Stimulated activated CD8-positive, alpha-beta memory T cell treated with anti-CD3 and anti-CD28 coated beads, Interleukin-12 subunit alpha, Interleukin-12 subunit beta, amount 100 ng/mL, for 1 hour (primary cell): ENCODE data around the gene NCMAP.
"Not testable (repeated sequence)": the region's sequence is repeated elsewhere in the genome, so short reads cannot be mapped to it uniquely, and the experiment has no call there.

Experiments
- DNase-seq: peaks from one replicate; pipeline ENCODE4 v3.0.0-alpha.2; 2020; ENCODE audit warnings: low read depth

NCMAP gene

DNA sequence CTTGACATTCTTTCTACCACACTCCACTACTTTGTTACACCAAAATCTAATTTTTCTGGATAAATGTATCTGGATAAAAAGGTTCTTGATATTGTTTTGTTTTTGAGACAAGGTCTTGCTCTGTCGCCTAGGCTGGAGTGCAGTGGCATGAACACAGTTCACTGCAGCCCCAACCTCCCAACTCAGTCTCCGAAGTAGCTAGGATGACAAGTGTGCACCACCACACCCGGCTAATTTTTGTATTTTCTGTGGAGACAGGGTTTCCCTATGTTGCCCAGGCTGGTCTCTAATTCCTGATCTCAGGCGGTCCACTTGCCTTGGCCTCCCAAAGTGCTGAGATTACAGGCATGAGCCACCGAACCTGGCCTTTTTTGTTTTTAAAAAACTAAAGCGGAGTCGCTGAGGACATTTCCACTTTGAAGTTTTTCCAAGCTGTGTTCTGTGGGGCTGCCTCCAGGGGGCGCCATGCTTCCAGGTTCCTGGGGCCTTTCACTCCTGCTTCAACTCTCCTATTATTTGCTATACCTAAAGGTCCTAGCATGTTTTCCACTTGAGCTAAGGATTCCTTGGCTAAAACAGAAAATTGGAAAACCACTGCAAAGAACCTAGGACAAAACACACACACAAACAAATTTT, 14.1 kb upstream of the NCMAP start:
- DNase-seq: no peak

DNA sequence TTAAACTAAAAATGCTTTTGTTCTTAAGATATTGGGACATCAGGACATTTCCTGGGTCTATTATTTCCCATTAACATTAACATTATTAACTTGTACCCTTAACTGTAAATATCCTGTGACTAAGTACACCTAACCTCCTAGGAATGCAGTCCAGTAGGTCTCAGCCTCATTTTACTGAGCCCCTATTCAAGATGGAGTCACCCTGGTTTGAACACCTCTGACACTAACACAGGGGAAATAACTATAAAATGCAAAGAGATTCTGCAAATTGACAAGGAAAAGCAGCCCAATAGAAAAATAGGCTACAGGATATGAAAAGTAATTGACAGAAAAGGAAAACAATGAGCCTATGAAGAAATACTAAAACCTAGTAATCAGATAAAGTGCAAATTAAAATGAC, 11.6 kb upstream of the NCMAP start:
- no peak for DNase-seq

DNA sequence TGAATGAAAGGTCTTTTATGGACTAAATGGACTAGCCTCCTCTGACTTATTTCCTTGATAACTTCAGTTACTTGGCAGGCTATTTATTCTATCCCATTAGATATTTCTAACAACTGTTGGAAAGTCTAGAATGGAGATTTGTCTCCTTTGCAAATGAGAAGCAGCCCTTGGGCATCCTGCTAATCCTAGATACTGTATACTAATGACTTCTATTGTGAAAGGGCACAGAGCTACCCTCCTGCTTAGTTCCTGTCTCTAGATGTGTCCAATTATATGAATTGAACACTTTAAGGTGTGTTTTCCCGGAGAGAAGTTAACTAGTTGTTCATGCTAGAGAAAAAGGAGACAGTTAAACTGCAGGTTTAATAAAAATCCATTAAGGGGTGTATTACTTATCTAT, 10.2 kb upstream of the NCMAP start:
- no peak for DNase-seq

DNA sequence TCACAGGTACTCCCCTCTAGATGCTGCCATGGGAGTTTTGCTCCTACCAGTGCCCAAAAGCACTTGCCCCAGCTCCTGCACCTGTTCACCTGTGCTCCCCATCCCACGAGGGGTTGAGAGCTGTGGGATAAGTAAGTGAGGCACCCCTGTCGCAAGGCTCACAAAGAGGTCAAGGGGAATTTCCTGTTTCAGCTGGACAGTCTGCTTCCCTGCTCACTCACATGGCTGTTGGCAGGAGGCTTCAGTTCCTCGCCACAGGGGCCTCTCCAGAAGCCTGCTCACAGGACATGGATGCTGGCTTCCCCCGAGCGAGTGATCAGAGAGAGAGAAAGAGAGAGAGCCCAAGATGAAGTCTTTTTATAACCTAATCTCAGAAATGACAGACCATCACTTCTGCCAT, 8.7 kb upstream of the NCMAP start:
- DNase-seq: no peak

DNA sequence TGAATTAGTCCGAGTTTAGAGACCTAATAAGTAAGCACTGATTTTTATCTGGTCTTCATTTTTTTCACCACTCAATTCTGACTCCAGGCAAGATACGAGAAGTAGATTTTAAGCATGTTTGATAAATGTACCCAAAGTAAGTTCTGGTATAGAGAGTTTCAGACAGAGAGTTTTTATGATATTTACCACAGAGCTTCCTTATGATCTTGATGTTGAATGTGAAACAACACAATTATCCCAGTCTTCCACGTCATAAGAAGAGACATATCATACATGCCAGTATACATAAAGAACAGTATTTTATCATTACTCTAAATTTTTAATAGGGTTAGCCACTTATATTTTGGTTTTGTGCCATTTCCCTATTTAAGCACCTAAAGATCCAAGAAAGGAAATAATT, 7.8 kb upstream of the NCMAP start:
- no peak for DNase-seq

DNA sequence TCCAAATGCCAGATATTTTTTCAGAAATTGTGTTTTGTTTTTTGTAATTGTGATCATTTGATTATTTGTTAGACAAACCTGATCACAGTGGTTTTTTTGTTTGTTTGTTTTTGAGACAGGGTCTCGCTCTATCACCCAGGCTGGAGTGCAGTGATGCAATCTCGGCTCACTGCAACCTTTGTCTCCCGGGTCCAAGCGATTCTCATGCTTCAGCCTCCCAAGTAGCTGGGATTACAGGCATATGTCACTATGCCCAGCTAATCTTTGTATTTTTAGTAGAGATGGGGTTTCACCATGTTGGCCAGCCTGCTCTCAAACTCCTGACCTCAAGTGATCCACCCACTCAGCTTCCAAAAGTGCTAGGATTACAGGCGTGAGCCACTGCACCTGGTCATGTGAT, 6.7 kb upstream of the NCMAP start:
- not testable (repeated sequence) for DNase-seq

DNA sequence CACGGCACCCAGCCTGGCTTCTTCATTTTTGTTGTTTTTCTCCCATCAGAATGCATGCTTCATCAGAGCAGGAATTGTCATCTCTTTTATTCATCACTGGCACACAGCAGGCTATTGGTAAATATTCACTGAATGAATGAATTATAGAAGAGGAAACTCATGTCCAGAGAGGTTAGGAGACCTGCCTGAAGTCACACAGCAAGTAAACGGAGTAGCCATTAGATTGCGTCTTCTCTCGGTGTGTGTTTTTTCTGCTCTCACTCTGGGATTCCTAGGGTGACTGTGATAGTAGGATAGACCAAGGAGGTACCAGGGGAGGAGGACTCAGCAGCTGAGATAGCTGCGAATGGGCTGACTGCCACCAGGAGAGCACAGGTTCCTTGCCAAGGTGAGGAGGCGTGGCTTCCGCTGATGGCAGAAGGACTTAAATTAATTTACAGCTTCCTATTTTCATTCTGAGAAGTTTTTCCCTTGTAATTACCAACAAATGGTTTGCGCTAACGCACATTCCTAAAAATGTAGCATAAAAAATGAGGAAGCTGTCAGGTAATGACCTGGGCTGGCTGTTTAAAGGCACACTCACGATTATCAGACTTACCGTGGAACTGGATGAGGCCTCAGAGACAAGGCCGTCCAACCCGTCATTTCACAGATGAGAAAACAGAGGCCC, 4.5 kb upstream of the NCMAP start:
- DNase-seq: no peak

DNA sequence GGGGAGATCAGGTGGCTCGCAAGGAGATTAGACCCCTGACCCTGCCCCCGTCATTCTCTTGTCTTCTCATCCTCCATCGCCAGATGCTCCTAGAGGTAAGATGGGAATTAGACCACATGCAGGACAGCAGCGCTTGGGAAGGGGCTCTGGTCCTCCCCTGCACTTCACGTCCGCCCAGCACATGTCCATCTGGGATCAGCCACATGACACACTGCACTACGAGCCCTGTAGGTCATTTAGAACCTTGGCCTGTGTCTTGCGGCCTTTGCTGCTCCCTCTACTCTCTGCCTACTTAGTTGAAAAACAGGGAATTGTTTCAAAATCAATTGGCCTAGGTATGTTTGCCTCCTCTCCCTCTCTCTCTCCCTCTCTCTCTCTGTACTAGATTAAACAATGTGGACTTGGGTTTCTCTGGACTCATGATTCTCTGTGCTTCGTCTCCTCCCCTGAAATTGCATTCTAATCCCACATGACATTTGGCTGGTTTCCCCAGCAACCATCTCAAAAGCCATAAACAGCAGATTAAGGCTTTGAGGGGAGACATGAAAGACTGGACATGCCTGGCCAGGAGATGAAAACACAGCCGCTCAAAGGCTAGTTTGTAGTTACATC, 3.8 kb upstream of the NCMAP start:
- DNase-seq: no peak

DNA sequence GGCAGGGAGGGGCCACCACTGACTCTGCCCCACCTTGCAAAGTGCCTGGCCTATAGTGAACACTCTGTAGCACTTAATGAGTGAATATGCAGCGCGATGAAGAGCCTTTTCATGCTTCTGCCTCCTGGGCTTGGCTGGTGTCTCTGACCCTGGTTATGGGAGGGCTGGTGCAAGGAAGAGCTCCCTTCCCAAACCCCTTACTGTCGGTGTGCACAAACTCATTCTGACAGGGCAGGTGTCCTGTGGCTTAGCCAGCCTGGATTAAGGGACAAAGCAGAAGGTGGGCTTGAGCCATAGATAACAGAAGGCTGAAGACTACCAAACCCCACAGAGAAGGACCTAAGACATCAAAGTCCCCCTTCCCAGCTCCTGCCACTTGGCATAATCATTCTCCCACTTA, 2.0 kb upstream of the NCMAP start:
- no peak for DNase-seq

DNA sequence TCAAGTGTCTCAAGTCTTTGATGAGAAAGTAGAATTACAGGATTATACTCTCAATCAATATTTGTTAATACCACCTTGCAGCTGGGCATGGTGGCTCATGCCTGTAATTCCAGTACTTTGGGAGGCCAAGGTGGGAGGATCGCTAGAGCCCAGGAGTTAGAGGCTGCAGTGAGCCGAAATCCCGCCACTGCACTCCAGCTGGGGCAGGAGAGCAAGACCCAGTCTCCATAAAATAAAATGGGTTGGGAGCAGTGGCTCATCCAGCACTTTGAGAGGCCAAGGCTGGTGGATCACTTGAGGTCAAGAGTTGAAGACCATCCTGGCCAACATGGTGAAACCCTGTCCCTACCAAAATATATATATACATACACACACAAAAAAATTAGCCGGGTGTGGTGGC, 1.2 kb upstream of the NCMAP start:
- no peak for DNase-seq

DNA sequence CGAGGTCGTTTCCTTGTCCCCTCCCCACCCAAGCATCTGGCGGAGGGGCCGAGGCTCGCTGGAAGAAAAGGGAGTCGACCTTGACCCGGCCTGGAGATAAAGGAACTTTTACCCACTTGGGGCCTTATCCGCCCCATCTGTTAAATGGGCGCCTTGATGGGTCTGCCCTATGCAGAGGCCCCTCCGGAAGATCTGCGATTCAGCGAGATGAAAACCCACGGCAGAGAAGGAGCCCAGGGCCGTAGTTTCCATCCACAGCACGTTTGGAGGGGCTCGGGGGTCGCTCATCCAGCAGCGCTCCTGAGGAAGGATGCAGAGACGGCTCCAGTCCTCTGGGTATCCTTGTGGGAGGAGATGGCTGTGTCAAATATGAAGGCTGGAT, 518 bp downstream of the NCMAP start:
- DNase-seq: no peak

DNA sequence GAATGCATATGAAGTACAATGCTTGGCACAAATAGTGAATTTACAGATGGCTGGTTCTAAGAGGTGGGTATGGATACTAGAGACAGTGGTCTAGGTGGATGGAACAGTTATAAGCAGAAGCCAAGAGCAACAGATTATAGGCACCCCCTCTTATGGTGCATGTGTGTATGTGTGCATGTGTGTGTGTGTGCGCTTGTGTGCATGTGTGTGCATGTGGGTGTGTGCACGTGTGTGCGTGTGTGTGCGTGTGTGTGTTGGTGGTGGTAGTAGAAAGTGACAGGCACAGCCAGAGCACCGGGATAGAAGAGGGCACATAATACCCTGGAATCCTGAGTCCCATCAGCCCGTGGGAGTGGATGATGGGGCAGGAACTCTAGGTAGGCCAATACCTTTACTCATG, 1.3 kb downstream of the NCMAP start:
- no peak for DNase-seq

DNA sequence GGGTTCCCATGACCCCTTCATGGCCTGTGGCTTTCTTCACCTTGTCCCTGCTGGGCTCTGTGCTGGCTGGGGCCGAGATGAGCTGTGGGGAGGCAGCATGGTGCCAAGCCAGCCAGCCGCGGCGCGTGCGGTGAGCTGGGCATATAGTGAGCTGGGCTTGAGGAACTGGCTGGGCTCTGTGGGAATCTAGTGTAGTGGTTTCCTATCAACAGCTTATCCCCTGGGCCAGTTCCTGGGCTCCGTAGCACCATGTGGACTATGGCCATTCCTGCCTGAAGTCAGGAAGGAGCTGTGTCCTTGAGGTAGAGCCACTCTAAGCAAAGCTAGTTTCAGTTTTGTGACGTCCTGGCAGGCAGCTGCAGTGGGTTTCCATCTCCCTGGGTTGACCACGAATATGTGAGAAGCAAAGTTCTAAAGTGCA, 1.8 kb downstream of the NCMAP start:
- DNase-seq: no peak

DNA sequence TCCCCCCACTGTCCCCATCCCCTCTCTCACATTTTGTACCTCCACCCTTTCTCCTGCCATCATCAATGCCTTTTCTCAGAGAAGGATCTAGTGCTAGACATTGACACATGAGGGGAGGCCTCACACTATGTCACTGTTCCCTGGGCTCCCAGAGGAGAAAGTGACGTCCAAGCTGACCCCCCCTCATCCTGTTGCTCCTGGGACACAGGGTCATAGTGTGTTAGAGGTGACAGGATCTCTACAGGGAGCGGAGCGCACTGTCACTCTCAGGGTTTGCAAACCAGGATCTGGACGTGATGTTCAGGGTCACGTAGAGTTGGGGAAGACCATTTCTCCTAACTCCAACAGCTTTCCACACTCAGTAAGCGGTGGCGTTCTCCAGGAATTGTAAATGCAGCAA, 2.6 kb downstream of the NCMAP start:
- DNase-seq: no peak

DNA sequence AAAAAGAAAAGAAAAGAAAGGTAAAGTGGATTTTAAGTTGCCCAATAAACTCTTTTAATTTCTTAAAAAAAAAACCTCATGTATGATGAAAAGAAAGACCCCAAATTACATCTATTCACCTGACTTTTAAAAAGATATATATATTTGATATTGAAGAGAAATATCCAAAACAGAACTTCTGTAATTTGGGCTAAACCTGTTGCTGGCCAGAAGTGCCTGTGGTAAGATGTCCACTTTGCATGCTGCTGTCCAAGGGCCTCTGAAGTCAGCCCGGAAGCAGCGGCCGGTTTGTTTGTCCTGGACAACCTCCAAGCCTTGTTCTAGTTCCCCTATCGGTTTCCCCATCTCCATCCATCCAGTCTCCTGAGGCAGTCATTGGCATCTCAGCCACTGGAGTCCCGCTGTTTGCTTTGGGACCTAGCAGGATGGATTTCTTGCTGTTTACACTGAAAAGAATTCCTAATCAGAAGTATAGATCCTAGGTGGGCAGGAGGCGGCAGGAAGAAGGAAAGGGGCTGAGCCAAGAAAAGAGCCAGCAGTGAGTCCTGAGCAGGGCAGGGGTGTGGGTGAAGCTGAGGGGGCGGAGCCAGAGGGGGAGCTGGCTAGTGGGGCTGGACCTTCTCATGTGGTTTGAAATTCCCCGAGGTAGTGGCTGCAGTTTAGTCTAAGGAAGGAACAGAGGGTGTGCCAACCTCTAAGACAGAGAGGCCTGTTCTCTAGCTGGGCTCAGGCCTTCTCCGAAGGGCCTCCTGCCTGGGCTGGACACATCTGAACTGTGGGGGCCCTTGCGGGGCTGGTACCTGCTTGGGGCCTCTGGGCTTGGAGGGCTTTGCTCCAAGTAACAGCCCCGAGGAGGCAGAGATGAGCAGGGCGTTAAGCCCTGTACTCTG, 3.3 kb downstream of the NCMAP start:
- DNase-seq: no peak

DNA sequence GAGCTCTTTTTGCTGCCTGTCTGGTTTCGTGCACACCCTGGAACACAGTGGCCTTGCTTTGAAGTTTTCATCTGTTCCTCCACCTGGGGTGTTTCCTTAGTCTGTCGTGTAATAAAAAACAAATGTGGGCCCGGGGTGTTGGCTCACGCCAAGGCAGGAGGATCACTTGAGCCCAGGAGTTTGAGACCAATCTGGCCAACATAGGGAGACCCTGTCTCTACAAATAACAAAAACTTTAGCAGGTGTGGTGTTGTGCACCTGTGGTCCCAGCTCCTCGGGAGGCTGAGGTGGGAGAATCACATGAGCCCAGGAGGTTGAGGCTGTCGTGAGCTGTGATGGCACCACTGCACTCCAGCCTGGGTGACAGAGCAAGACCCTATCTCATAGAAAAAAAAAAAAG, 4.5 kb downstream of the NCMAP start:
- DNase-seq: no peak

DNA sequence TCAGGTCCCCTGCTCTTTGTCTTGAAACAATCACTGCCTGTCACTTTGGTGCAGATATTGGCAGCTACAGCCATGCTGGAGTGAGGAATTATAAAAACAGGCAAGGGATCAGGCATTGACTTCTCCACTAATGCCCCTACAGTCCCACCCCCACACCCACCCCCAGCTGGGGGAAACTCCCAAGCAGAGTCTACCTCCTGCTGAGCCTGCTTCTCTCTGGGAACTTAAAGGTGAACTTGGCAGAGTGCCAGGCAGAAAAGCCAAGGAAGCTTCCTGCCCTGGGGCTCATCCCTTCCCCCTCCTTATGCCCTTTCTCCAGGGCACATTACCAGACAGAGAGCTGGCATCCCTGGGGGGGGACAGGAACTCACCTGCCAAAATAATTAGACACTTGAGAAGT, 6.7 kb downstream of the NCMAP start:
- no peak for DNase-seq

DNA sequence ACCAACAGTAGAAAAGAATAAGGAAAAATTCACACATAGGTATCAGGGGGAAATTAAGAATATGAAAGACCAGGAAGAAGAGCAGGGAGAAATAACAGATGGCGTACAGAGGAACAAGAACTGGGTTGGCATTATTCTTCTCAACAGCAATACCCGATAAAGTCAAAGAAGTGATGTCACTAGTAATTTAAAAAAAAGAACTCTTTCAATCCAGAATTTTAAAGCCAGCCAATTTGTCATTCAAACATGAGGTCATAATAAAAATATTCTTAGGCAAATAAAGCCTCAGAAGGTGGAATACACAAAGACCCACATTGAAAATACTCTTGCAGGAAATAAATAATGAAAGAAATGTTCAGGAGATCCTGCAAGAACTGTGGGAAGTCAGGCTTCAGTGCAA, 8.8 kb downstream of the NCMAP start:
- DNase-seq: no peak

DNA sequence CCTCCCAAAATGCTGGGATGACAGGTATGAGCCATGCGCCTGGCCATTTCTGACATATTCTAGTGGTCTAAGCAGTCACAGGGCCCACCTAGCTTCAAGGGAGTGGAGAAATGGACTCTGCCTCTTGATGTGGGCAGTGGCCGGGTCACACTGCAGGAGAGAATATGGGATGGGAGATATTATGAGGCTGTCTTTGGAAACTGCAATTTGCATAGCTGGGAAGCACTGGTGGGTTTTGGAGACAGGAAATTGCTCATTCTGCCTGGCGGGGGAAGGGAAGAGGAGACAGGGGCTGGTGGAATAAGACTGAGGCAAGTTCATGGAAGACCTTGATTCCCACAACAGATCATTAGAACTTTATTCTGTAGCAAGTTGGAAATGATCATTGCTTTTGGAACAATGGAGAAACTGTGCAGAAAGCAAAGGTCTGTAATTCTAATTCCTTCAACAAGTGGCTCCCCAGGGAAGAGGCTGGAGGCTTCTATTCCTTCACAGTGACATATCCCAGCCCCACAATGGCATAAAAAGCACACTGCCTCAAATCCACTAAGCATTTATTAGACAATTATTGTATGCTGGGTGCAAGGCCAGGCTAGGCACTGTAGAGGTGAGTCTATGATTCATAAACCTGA, 10.5 kb downstream of the NCMAP start:
- DNase-seq: no peak

DNA sequence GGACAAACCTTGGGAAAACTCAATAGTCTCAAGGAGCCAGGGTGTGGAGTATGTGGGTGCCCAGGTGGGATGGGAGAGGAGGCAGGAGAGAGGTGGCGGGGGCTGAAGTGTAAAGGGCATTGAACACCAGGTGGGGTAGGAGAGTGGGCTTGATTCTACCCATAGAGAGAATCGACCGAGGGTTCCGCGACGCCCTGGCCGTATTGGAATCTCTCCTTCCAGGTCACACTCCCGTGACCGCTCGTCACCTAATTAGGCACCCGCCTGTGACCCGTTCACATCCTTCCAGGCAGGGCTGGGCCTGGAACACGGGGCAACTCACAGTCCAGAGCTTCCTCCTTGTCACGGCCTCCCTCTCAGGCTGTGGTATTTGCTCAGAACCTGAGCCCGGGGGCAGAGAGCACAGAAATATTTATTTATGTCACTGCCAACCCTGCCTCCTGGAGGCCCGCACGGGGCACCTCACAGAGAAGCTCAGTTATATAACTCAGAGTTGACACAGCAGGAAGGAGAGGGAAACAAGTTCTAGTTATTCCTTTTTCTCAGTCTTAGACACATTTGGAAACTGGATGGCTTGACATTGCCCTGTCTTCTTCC, 12.0 kb downstream of the NCMAP start:
- DNase-seq: no peak

DNA sequence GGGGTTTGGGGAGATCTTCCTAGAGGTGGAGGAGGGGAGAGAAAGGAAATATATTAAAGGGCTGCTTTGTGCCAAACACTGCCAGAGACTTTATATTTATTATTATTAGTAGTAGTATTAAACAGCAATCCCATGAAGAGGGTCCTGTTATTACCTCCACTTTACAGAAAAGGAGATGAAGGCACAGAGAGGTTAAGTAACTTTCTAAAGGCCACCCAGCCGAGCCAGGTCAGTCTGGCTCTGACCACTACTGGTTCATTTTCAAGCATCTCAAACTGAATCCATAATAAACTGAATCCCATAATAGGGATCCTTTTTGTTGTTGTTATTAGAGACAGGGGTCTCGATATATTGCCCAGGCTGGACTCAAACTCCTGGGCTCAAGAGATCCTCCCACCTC, 12.6 kb downstream of the NCMAP start:
- DNase-seq: no peak
